GM12891 (cell line): ENCODE data around the gene BHLHA9.

Experiments used
- POLR2A ChIP-seq: IDR thresholded peaks from 2 replicates; pipeline ENCODE4 v1.6.1; 2011; ENCODE audit warnings: low read depth, low read length, control low read depth
- POLR2AphosphoS5 ChIP-seq: IDR thresholded peaks from 2 replicates; pipeline ENCODE4 v1.6.1; 2011; ENCODE audit warnings: low read depth, low read length, control low read depth

- no peak for TF ChIP-seq POLR2A
- TF ChIP-seq POLR2AphosphoS5 = no peak
These were observed 32.8 kb upstream of the BHLHA9 start for GRCh38 chr17:1237471-1237870.
